Peyer's patch (tissue), 4 donors: ENCODE results near the gene SLC27A2. TPM values are rescaled to one million over a fixed set of nuclear protein-coding genes. Genes with fewer than 3 reads are reported as not detected.
A peak's percentile ranks its signal among the peaks of the same experiment; 100 is the strongest.

Source experiments
- DNase-seq, 3 donors: peaks; one replicate each; pipeline ENCODE4 v3.0.0-alpha.2; 2017 to 2019
- H3K27ac ChIP-seq, 4 donors: fragments of 200-600 bp; sonication (generic); one replicate each; pipeline ENCODE4 v1.5.1; 2016 to 2019
- H3K27me3 ChIP-seq, 2 donors: fragments of 200-600 bp; sonication (generic); one replicate each; pipeline ENCODE4 v1.5.1; 2019
- H3K36me3 ChIP-seq, 3 donors: fragments of 200-600 bp; sonication (generic); one replicate each; pipeline ENCODE4 v1.5.1; 2016 to 2019
- H3K4me1 ChIP-seq, 4 donors: fragments of 200-600 bp; sonication (generic); one replicate each; pipeline ENCODE4 v1.5.1; 2016 to 2019
- H3K4me3 ChIP-seq, 4 donors: fragments of 200-600 bp; sonication (generic); 1 replicate in 3 of 4; 2 replicates in 1 of 4; pipeline ENCODE4 v1.5.1; 2016 to 2019; ENCODE audit warnings: mild to moderate bottlenecking in 1 of 4
- H3K9me3 ChIP-seq, 4 donors: fragments of 200-600 bp; sonication (generic); one replicate each; pipeline ENCODE4 v1.5.1; 2016 to 2019; ENCODE audit warnings: mild to moderate bottlenecking in 1 of 4
- POLR2A ChIP-seq, 2 donors: fragments of 450-650 bp; IDR thresholded peaks; one replicate each; pipeline ENCODE4 v1.5.1; 2017; ENCODE audit warnings: antibody characterized with exemption in 2 of 2, mild to moderate bottlenecking in 2 of 2, moderate library complexity in 2 of 2
- total RNA-seq, 4 donors: library from RNA; depleted of rRNA; stranded (reverse); fragments of >200 nt; gene quantifications; one replicate each; pipeline ENCODE4 v1.1.0, GENCODE V29; 2016
- TF ChIP-seq, protein P1 (sequence below), 6 experiments: fragments of 450-650 bp in 4 of 6; fragments of 200-600 bp in 2 of 6; sonication (generic) in 1 of 6; IDR thresholded peaks; one replicate each; pipeline ENCODE4 v1.5.1; 2017 to 2019; ENCODE audit warnings: antibody characterized with exemption in 6 of 6, mild to moderate bottlenecking in 3 of 6, moderate library complexity in 1 of 6

Gene SLC27A2
- total RNA-seq, 4 donors from 2014 or later: 8.3 to 47.9 (median 32.3) TPM

DNA sequence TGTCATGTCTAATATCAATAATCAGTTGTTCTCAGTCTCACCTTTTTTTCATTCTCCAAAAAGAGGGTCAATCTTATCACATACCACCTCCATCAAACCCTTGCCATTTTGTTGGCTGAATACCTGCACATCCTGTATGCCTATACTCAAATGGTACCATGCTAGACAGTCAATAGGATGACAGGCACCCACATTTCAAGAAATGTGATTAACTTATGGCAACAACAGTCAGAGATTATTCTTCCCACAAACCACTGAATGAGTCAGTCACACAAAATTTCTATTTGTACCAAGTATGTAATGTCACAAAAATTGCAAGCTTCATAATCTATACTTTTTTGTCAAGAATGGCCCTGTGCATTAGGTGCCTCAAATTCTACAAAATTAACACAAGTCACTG is 5.1 kb upstream of the SLC27A2 start:
- TF ChIP-seq, protein P1, sequence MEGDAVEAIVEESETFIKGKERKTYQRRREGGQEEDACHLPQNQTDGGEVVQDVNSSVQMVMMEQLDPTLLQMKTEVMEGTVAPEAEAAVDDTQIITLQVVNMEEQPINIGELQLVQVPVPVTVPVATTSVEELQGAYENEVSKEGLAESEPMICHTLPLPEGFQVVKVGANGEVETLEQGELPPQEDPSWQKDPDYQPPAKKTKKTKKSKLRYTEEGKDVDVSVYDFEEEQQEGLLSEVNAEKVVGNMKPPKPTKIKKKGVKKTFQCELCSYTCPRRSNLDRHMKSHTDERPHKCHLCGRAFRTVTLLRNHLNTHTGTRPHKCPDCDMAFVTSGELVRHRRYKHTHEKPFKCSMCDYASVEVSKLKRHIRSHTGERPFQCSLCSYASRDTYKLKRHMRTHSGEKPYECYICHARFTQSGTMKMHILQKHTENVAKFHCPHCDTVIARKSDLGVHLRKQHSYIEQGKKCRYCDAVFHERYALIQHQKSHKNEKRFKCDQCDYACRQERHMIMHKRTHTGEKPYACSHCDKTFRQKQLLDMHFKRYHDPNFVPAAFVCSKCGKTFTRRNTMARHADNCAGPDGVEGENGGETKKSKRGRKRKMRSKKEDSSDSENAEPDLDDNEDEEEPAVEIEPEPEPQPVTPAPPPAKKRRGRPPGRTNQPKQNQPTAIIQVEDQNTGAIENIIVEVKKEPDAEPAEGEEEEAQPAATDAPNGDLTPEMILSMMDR (IDR thresholded peaks at IDR 0.05): no peak
- no peak for TF ChIP-seq POLR2A (IDR thresholded peaks at IDR 0.05)
- H3K9me3 ChIP-seq: no peaks in the 10 kb centered on the region
- H3K36me3 ChIP-seq: no peaks in the 10 kb centered on the region
- no peaks in the 10 kb centered on the region for H3K27me3 ChIP-seq
- no peak overlapping the region for H3K4me3 ChIP-seq
- H3K4me1 ChIP-seq: peaks cover 0 to 1% (median 0%) of the 10 kb centered on the region in 4 donors
- no peak for DNase-seq
- no peak overlapping the region for H3K27ac ChIP-seq

DNA sequence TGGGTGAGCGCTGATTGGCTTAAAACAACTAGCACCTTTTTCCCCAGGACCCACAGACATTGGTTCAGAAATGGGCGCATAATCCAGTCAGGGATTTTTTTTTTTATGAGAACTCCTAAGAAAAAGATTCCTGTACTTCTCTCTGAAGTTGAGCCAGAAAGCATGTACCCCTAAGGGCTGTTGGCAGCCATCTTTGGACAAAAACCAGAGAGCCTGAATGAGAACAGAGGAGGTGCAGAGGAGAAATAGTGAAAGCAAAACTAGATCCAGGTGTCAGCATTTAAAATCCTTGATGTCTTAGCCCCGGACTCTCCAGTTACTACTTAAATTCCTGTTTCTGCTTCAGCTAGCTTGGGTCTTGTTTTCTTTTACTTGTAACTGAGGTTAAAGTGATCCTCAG is 1.9 kb upstream of the SLC27A2 start:
- no peaks in the 10 kb centered on the region for H3K9me3 ChIP-seq
- H3K27ac ChIP-seq: no peak overlapping the region
- H3K4me3 ChIP-seq: no peak overlapping the region
- no peak for DNase-seq
- TF ChIP-seq, protein P1 (IDR thresholded peaks at IDR 0.05): no peak
- no peak for TF ChIP-seq POLR2A (IDR thresholded peaks at IDR 0.05)
- H3K36me3 ChIP-seq: no peaks in the 10 kb centered on the region
- H3K27me3 ChIP-seq: no peaks in the 10 kb centered on the region
- peaks cover 0 to 19% (median 6%) of the 10 kb centered on the region in 4 donors for H3K4me1 ChIP-seq

DNA sequence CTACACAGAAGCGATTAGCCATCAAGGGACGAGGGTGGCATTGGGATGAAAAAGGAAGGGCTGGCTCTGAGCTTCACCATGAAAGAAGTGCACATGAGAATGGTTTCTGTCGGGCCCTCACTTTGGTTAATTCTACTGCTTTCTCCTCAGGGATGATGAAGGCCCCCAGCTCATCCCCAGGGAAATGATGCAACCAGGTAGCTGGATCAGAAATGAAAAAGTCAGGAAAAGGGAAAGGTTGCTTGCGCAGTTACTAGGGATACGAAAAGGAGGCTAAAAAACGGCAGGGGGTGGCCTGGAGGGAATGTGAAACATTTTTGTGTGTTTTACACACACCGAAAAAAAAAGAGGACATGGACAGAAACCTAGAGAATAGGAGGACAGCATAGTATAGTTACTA is 1.4 kb upstream of the SLC27A2 start:
- Histone ChIP-seq H3K4me1 (peaks cover 0 to 19% (median 6%) of the 10 kb centered on the region in 4 donors), H3K9me3 (no peaks in the 10 kb centered on the region), H3K27me3 (no peaks in the 10 kb centered on the region), H3K27ac (no peak overlapping the region), H3K36me3 (no peaks in the 10 kb centered on the region), H3K4me3 (no peak overlapping the region)
- DNase-seq: no peak
- TF ChIP-seq POLR2A (IDR thresholded peaks at IDR 0.05): no peak
- TF ChIP-seq, protein P1 (IDR thresholded peaks at IDR 0.05): no peak

DNA sequence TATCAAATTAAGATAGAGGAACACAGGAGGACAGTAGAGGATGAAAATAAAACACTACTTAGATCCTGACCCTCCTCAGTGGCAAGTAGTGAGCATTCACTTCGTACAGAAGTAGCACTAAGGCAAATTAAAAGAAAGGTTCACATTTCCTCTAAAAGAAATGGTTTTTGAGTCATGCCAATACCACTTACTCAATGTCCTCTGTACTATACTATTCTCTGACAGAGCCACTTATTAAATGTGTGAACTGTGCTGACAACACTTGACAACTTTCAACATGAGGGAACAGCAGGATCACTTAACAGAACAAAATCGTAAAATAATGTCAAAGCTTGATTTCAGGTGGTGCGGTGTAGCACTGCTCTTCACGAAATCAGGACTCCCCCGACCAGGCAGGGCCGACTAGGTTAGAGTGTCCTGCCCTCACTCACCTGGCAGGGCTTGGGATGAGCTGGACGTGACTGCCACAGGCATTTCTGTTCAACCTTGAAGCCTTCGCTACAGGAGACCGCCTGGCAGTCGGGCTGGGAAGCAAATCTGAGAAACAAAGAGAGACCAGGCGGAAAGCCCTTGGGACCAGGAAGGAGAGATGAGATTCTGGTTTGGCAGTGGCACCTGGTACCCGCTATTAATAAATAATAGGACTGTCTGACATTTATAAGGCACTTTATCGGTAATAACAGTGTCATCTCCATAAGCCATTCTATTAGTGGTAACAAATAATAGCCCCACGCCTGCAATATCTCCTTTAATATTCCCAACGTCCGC is 611 bp upstream of the SLC27A2 start:
- no peak for DNase-seq
- TF ChIP-seq POLR2A (IDR thresholded peaks at IDR 0.05): no peak
- TF ChIP-seq, protein P1 (IDR thresholded peaks at IDR 0.05): no peak
- Histone ChIP-seq H3K4me1 (peaks cover 0 to 19% (median 6%) of the 10 kb centered on the region in 4 donors), H3K9me3 (no peaks in the 10 kb centered on the region), H3K36me3 (no peaks in the 10 kb centered on the region), H3K27me3 (no peaks in the 10 kb centered on the region), H3K27ac (no peak overlapping the region), H3K4me3 (peak overlapping the region in 3 of 4 donors; percentile 50 to 82 (median 79))

DNA sequence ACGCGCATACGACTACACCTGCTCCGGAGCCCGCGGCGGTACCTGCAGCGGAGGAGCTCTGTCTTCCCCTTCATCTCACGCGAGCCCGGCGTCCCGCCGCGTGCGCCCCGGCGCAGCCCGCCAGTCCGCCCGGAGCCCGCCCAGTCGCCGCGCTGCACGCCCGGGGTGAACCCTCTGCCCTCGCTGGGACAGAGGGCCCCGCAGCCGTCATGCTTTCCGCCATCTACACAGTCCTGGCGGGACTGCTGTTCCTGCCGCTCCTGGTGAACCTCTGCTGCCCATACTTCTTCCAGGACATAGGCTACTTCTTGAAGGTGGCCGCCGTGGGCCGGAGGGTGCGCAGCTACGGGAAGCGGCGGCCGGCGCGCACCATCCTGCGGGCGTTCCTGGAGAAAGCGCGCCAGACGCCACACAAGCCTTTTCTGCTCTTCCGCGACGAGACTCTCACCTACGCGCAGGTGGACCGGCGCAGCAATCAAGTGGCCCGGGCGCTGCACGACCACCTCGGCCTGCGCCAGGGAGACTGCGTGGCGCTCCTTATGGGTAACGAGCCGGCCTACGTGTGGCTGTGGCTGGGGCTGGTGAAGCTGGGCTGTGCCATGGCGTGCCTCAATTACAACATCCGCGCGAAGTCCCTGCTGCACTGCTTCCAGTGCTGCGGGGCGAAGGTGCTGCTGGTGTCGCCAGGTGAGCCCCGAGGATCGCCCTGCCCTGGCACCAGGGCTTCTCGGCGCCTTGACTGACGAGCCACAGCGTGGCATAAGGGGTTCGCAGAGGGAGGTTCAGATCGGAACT is 420 bp downstream of the SLC27A2 start:
- Histone ChIP-seq H3K36me3 (no peaks in the 10 kb centered on the region), H3K4me3 (peak overlapping the region; percentile 50 to 82 (median 68)), H3K27ac (peak overlapping the region in 2 of 4 donors; percentile 50 to 72), H3K27me3 (no peaks in the 10 kb centered on the region), H3K4me1 (peaks cover 0 to 19% (median 6%) of the 10 kb centered on the region in 4 donors), H3K9me3 (no peaks in the 10 kb centered on the region)
- peak in 1 of 2 donors; percentile 10 for TF ChIP-seq POLR2A (IDR thresholded peaks at IDR 0.05)
- TF ChIP-seq, protein P1 (IDR thresholded peaks at IDR 0.05): no peak
- peak; percentile 46 to 79 (median 79) for DNase-seq
